Liver (tissue), 3 donors: ENCODE data around the gene CCNC.

Experiments
- CTCF ChIP-seq: fragments of 150-350 bp; IDR thresholded peaks from 2 replicates; pipeline ENCODE4 v1.5.1; 2017; ENCODE audit warnings: improper control_type of control experiment, low read depth, low read length; ENCODE audit not compliant: missing input control
- EGR1 ChIP-seq, 2 donors: IDR thresholded peaks; 2 replicates each; pipeline ENCODE4 v1.6.1; 2016 to 2018; ENCODE audit warnings: antibody characterized with exemption in 2 of 2, low read depth in 2 of 2
- FOXA2 ChIP-seq: IDR thresholded peaks from 2 replicates; pipeline ENCODE4 v1.6.1; 2016; ENCODE audit warnings: antibody characterized with exemption
- HNF4G ChIP-seq: IDR thresholded peaks from 2 replicates; pipeline ENCODE4 v1.6.1; 2016; ENCODE audit warnings: antibody characterized with exemption
- JUND ChIP-seq, 2 donors: IDR thresholded peaks; 2 replicates each; pipeline ENCODE4 v1.6.1; 2016; ENCODE audit warnings: antibody characterized with exemption in 2 of 2
- RAD21 ChIP-seq, 2 donors: IDR thresholded peaks; 2 replicates each; pipeline ENCODE4 v1.6.1; 2016; ENCODE audit warnings: antibody characterized with exemption in 2 of 2, mild to moderate bottlenecking in 2 of 2
- REST ChIP-seq: IDR thresholded peaks from 2 replicates; pipeline ENCODE4 v1.6.1; 2016; ENCODE audit warnings: antibody characterized with exemption, mild to moderate bottlenecking
- SP1 ChIP-seq: IDR thresholded peaks from 2 replicates; pipeline ENCODE4 v1.6.1; 2018; ENCODE audit warnings: antibody characterized with exemption, mild to moderate bottlenecking
- TAF1 ChIP-seq: conservative IDR thresholded peaks from 2 replicates; pipeline ENCODE4 v1.6.1; 2016; ENCODE audit warnings: antibody characterized with exemption, mild to moderate bottlenecking
- YY1 ChIP-seq: IDR thresholded peaks from 2 replicates; pipeline ENCODE4 v1.6.1; 2016; ENCODE audit warnings: antibody characterized with exemption, mild to moderate bottlenecking
- TF ChIP-seq, protein P1 (sequence below): IDR thresholded peaks from 2 replicates; pipeline ENCODE4 v1.6.1; 2016; ENCODE audit warnings: antibody characterized with exemption
- TF ChIP-seq, protein P2 (sequence below): IDR thresholded peaks from 2 replicates; pipeline ENCODE4 v1.6.1; 2016; ENCODE audit warnings: antibody characterized with exemption
- TF ChIP-seq, protein P3 (sequence below): IDR thresholded peaks from 2 replicates; pipeline ENCODE4 v1.6.1; 2016; ENCODE audit warnings: antibody characterized with exemption
- donor health status: healthy.
- donor health status: healthy.

GRCh38 chr6:99608886-99609482 is 40.5 kb upstream of the CCNC start:
- TF ChIP-seq CTCF (no peak), REST (no peak), JUND (IDR thresholded peaks at IDR 0.05) (no peak), YY1 (no peak), HNF4G (no peak), SP1 (no peak), EGR1 (IDR thresholded peaks at IDR 0.05; ENCODE audit: low read depth in 2 of 2) (no peak), FOXA2 (no peak), RAD21 (IDR thresholded peaks at IDR 0.05) (no peak), TAF1 (no peak)
- TF ChIP-seq, protein P1, sequence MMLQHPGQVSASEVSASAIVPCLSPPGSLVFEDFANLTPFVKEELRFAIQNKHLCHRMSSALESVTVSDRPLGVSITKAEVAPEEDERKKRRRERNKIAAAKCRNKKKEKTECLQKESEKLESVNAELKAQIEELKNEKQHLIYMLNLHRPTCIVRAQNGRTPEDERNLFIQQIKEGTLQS: no peak
- TF ChIP-seq, protein P2, sequence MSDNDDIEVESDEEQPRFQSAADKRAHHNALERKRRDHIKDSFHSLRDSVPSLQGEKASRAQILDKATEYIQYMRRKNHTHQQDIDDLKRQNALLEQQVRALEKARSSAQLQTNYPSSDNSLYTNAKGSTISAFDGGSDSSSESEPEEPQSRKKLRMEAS: no peak
- TF ChIP-seq, protein P3, sequence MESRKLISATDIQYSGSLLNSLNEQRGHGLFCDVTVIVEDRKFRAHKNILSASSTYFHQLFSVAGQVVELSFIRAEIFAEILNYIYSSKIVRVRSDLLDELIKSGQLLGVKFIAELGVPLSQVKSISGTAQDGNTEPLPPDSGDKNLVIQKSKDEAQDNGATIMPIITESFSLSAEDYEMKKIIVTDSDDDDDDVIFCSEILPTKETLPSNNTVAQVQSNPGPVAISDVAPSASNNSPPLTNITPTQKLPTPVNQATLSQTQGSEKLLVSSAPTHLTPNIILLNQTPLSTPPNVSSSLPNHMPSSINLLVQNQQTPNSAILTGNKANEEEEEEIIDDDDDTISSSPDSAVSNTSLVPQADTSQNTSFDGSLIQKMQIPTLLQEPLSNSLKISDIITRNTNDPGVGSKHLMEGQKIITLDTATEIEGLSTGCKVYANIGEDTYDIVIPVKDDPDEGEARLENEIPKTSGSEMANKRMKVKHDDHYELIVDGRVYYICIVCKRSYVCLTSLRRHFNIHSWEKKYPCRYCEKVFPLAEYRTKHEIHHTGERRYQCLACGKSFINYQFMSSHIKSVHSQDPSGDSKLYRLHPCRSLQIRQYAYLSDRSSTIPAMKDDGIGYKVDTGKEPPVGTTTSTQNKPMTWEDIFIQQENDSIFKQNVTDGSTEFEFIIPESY: no peak
